ENCODE data around the gene PLEKHA1.

Gene PLEKHA1

GRCh38 chr10:122344741-122345258 is 29.7 kb upstream of the PLEKHA1 start:
- intact Hi-C loops (cut with DNase I), result loop anchor here (5.0 kb wide), 2 partner anchors 47 to 358 kb away; no protein-coding TSS in a partner anchor

GRCh38 chr10:122346326-122346950 is 28.1 kb upstream of the PLEKHA1 start:
- intact Hi-C loops (cut with DNase I), result no loop called here
- no peak for DNase-seq

More at GRCh38 chr10:122344741-122345258, 29.7 kb upstream of the PLEKHA1 start:
- DNase-seq, result peak in 4 of 10 donors; percentile 35 to 89 (median 71)

- intact Hi-C loops (cut with DNase I), result no loop called here
- DNase-seq, result peak in 1 of 10 donors; percentile 59
Observed at GRCh38 chr10:122347170-122347841, 27.2 kb upstream of the PLEKHA1 start.

- no peak for DNase-seq
- intact Hi-C loops (cut with DNase I), result no loop called here
Observed at GRCh38 chr10:122348512-122348911, 26.0 kb upstream of the PLEKHA1 start.

GRCh38 chr10:122348935-122349361 is 25.6 kb upstream of the PLEKHA1 start:
- DNase-seq, result no peak
- intact Hi-C loops (cut with DNase I), result no loop called here

GRCh38 chr10:122349758-122350369 is 24.6 kb upstream of the PLEKHA1 start:
- intact Hi-C loops (cut with DNase I), result no loop called here
- no peak for DNase-seq

- DNase-seq, result no peak
Observed at GRCh38 chr10:122350893-122351292, 23.6 kb upstream of the PLEKHA1 start.

GRCh38 chr10:122352817-122353525 is 21.5 kb upstream of the PLEKHA1 start:
- no peak for DNase-seq

More at GRCh38 chr10:122350893-122351292, 23.6 kb upstream of the PLEKHA1 start:
- intact Hi-C loops (cut with DNase I), result no loop called here

GRCh38 chr10:122354383-122354782 is 20.1 kb upstream of the PLEKHA1 start:
- no peak for DNase-seq
- intact Hi-C loops (cut with DNase I), result no loop called here

More at GRCh38 chr10:122352817-122353525, 21.5 kb upstream of the PLEKHA1 start:
- intact Hi-C loops (cut with DNase I), result no loop called here

- no peak for DNase-seq
- intact Hi-C loops (cut with DNase I), result no loop called here
Observed at GRCh38 chr10:122357685-122358084, 16.8 kb upstream of the PLEKHA1 start.

- no peak for DNase-seq
- intact Hi-C loops (cut with DNase I), result no loop called here
Observed at GRCh38 chr10:122359621-122360020, 14.9 kb upstream of the PLEKHA1 start.

- no peak for DNase-seq
- intact Hi-C loops (cut with DNase I), result no loop called here
Observed at GRCh38 chr10:122361046-122361445, 13.5 kb upstream of the PLEKHA1 start.

- no peak for DNase-seq
- intact Hi-C loops (cut with DNase I), result no loop called here
Observed at GRCh38 chr10:122362031-122362592, 12.4 kb upstream of the PLEKHA1 start.

- intact Hi-C loops (cut with DNase I), result no loop called here
- DNase-seq, result no peak
Observed at GRCh38 chr10:122362621-122363020, 11.9 kb upstream of the PLEKHA1 start.

- intact Hi-C loops (cut with DNase I), result no loop called here
- no peak for DNase-seq
Observed at GRCh38 chr10:122363311-122363710, 11.2 kb upstream of the PLEKHA1 start.

- peak in 1 of 10 donors; percentile 62 for DNase-seq
- intact Hi-C loops (cut with DNase I), result no loop called here
Observed at GRCh38 chr10:122363722-122364463, 10.6 kb upstream of the PLEKHA1 start.

GRCh38 chr10:122368502-122369254 is 5.8 kb upstream of the PLEKHA1 start:
- intact Hi-C loops (cut with DNase I), result no loop called here
- peak in 9 of 10 donors; percentile 25 to 92 (median 51) for DNase-seq

GRCh38 chr10:122373108-122373507 is 1.4 kb upstream of the PLEKHA1 start:
- DNase-seq, result no peak
- intact Hi-C loops (cut with DNase I), result loop anchor here (10.0 kb wide), 1 partner anchor 92 kb away; the partner anchor contains the start of gene HTRA1

- peak in 2 of 10 donors; percentile 16 to 81 for DNase-seq
- intact Hi-C loops (cut with DNase I), result loop anchor here (10.0 kb wide), 1 partner anchor 91 kb away; the partner anchor contains the start of gene HTRA1
Observed at GRCh38 chr10:122373721-122374120, 787 bp upstream of the PLEKHA1 start.
